HL-60/S4 treated with retinoic acid at 250 ng/mL for 4 days and 3 days (cell line): ENCODE data around the gene RAVER1.
"Not testable (repeated sequence)": the region's sequence is repeated elsewhere in the genome, so short reads cannot be mapped to it uniquely, and the experiment has no call there.

Experiments used
- in situ Hi-C: fragments of 300-500 bp; cut with MboI; formaldehyde crosslinking; loops from 2 replicates; pipeline ENCODE4 v1.7.0; 2022; ENCODE audit warnings: low sequenced_read_pairs

RAVER1 gene

GRCh38 chr19:10292789-10293636 is 40.3 kb downstream of the RAVER1 start:
- in situ Hi-C loops: no loop called here

GRCh38 chr19:10292206-10292788 is 41.0 kb downstream of the RAVER1 start:
- in situ Hi-C loops: no loop called here

GRCh38 chr19:10291554-10292205 is 41.6 kb downstream of the RAVER1 start:
- in situ Hi-C loops: no loop called here

GRCh38 chr19:10290876-10291553 is 42.3 kb downstream of the RAVER1 start:
- in situ Hi-C loops: no loop called here

GRCh38 chr19:10290357-10290875 is 42.9 kb downstream of the RAVER1 start:
- in situ Hi-C loops: no loop called here

GRCh38 chr19:10289836-10290356 is 43.4 kb downstream of the RAVER1 start, which contains the start of gene ICAM5:
Gene ICAM5 (plus strand): TSS chr19:10289952. CDS start chr19:10290044, 92 bp downstream.
- in situ Hi-C loops: no loop called here

GRCh38 chr19:10289167-10289835 is 44.0 kb downstream of the RAVER1 start:
- in situ Hi-C loops: no loop called here

- in situ Hi-C loops: no loop called here
Measured at GRCh38 chr19:10288662-10289166, 44.6 kb downstream of the RAVER1 start.

GRCh38 chr19:10286803-10287737 is 46.3 kb downstream of the RAVER1 start, which contains the start of gene ICAM4:
Gene ICAM4 (plus strand): TSS chr19:10286955. CDS start chr19:10287013, 58 bp downstream.
- in situ Hi-C loops: no loop called here

GRCh38 chr19:10285393-10285792 is 47.9 kb downstream of the RAVER1 start:
- in situ Hi-C loops: no loop called here

GRCh38 chr19:10284960-10285278 is 48.4 kb downstream of the RAVER1 start:
- in situ Hi-C loops: no loop called here

GRCh38 chr19:10284065-10284959 is 49.0 kb downstream of the RAVER1 start:
- in situ Hi-C loops: no loop called here

GRCh38 chr19:10283301-10284064 is 49.8 kb downstream of the RAVER1 start:
- in situ Hi-C loops: no loop called here

GRCh38 chr19:10282043-10282442 is 51.3 kb downstream of the RAVER1 start:
- in situ Hi-C loops: not testable (repeated sequence)

GRCh38 chr19:10279737-10280442 is 53.4 kb downstream of the RAVER1 start:
- in situ Hi-C loops: no loop called here

GRCh38 chr19:10278935-10279334 is 54.4 kb downstream of the RAVER1 start:
- in situ Hi-C loops: no loop called here
